Adrenal gland (tissue), 5 donors: ENCODE results near the gene KRT80.

Experiments
- POLR2A ChIP-seq, 2 donors: fragments of 450-650 bp; IDR thresholded peaks; one replicate each; pipeline ENCODE4 v1.6.1; 2017; ENCODE audit warnings: antibody characterized with exemption in 2 of 2, mild to moderate bottlenecking in 2 of 2, moderate library complexity in 1 of 2
- TF ChIP-seq, protein P1 (sequence below), 6 experiments: fragments of 450-650 bp in 4 of 6; fragments of 200-600 bp in 2 of 6; sonication (generic) in 1 of 6; IDR thresholded peaks; 1 replicate in 5 of 6; 2 replicates in 1 of 6; pipeline versions ENCODE4 v1.5.1 to v1.8.0; 2016 to 2021; ENCODE audit warnings: antibody characterized with exemption in 6 of 6, mild to moderate bottlenecking in 2 of 6, moderate library complexity in 1 of 6
- donor health status: DM: no; HTN: no; CAD: no.

DNA sequence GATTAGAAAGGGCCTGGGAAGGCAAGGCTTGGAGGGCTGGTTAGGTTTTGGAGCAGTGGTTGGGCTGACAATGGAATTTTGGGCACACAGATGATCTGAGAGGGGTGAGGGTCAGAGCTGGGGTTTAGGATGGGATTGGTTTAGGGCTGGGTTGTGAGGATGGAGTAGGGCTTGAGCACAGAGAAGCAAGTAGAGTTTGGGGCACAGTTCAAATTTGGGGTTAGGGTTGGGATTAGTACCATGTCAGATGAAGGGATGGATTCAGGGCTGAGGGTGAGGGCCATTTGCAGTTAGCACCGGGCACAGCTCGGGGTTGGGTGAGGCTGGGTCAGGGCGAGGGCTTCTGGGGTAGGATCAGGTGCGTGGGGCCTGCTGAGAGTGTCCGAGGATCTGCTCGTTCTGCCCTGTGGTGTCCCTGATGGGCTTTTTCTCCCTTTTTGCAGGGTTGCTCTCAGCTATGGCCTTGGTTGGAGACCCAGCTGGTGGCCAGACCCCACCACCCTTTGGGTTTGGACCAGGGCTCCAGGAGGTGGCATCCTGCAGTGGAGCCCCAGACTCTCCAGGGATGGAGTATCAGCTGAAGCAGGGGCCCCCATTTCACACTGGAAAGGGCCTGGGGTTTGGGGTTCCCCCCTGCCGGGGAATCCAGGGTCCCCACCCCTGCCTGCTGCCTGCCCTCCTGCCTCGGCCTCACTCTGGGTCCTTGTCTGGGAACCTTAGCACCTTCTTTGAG, 45.6 kb downstream of the KRT80 start:
- TF ChIP-seq, protein P1, sequence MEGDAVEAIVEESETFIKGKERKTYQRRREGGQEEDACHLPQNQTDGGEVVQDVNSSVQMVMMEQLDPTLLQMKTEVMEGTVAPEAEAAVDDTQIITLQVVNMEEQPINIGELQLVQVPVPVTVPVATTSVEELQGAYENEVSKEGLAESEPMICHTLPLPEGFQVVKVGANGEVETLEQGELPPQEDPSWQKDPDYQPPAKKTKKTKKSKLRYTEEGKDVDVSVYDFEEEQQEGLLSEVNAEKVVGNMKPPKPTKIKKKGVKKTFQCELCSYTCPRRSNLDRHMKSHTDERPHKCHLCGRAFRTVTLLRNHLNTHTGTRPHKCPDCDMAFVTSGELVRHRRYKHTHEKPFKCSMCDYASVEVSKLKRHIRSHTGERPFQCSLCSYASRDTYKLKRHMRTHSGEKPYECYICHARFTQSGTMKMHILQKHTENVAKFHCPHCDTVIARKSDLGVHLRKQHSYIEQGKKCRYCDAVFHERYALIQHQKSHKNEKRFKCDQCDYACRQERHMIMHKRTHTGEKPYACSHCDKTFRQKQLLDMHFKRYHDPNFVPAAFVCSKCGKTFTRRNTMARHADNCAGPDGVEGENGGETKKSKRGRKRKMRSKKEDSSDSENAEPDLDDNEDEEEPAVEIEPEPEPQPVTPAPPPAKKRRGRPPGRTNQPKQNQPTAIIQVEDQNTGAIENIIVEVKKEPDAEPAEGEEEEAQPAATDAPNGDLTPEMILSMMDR (IDR thresholded peaks at IDR 0.05), result no peak
- TF ChIP-seq POLR2A (IDR thresholded peaks at IDR 0.05), result no peak
